HG03520 (cell line): ENCODE measurements around the gene ZFYVE28.

Experiments used
- ATAC-seq: cut with Tn5 transposase; IDR thresholded peaks from one replicate; pipeline ENCODE4 v1.9.1; 2021; ENCODE audit warnings: mild to moderate bottlenecking, moderate library complexity; ENCODE audit not compliant: unreplicated experiment

ZFYVE28 gene

GRCh38 chr4:2264481-2265041 is 153.9 kb downstream of the ZFYVE28 start:
- ATAC-seq: no peak

GRCh38 chr4:2263926-2264321 is 154.5 kb downstream of the ZFYVE28 start:
- ATAC-seq: no peak

- ATAC-seq: no peak
These were observed 155.5 kb downstream of the ZFYVE28 start for GRCh38 chr4:2262944-2263250.

- ATAC-seq: peak; percentile 86
These were observed 156.1 kb downstream of the ZFYVE28 start for GRCh38 chr4:2262145-2262943.

DNA sequence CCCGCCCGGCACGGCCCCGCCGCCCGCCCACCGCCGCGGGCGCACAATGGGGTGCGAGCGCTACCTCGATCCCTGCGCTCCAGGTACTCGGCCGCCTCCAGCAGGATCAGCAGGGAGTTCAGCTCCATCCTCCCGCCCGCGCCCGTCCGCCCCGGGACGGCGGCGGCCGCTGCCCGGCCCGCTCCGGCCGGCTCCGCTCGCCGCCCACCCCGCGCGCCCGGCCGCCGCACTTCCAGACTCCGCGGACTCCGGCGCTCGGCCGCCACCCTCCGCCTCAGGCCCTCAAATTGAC is 156.6 kb downstream of the ZFYVE28 start, which contains the start of gene MXD4:
MXD4 (minus strand) TSS at position 257 of the 292 bp plus-strand sequence; CDS start at position 128, 129 bp downstream.
- no peak for ATAC-seq

DNA sequence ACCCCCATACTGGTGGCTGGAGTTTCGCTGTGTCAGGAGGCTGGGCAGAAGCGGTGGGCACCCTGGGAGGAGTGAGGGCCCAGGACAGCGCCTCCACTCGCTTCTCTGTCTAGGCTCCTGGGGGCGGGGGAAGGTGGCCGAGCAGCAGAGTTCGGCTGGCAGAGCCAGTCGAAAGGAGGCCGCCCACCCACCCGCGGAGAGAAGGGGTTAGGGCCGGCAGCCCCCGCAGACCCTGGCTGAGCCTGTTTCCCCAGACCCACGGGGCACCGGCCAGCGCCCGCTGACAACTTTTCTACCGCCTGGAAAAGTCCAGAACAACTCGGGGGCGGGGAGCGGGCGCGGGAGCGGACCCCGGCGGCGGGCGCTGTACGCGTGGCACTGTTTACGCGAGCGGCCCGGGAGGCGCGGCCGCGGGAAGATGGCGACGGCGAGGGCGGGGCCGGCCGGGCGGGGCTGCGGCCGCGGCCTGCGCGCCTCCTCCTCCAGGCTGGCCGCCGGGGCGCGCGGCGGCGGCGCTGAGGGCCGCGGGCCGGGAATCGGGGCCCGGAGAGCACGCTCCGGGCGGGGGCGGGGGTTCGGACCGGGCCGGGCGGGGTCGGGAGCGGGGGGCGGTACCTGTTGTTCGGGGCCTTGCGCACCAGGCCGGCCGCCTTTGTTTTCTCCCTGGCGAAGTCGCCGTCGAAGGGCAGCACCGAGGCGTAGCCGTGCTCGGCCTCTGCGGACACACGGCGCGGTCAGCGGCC is 157.2 kb downstream of the ZFYVE28 start:
- no peak for ATAC-seq

- ATAC-seq: no peak
These were observed 157.9 kb downstream of the ZFYVE28 start for GRCh38 chr4:2260344-2261109.

GRCh38 chr4:2259541-2260343 is 158.7 kb downstream of the ZFYVE28 start:
- no peak for ATAC-seq

DNA sequence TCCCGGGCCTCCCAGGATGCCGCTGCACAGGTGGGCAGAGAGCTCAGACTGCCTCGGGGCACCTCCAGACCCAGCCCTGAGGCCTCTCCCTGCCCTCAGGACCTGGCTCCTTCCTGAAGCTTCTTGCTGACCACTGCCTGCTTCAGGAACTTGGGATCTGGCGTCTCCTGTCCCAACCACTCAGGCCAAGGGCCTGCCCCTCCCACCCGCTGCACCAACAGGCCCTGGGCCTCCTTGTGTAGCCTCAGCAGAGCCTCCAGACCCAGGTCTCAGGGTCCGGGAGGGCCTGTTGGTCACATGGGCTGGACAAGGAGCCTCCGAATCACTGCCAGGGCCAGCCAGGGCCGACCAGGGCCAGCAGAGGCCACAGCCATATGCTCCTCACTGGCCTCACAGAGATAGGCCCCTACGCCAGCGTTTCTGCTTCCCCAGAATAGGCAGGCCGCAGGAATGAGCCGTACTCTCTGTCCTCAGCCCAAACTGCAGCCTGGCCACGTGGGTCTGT is 159.4 kb downstream of the ZFYVE28 start:
- no peak for ATAC-seq

- ATAC-seq: no peak
These were observed 160.1 kb downstream of the ZFYVE28 start for GRCh38 chr4:2258091-2259035.

GRCh38 chr4:2257361-2258081 is 160.9 kb downstream of the ZFYVE28 start:
- no peak for ATAC-seq

GRCh38 chr4:2256781-2257191 is 161.7 kb downstream of the ZFYVE28 start:
- no peak for ATAC-seq

GRCh38 chr4:2256156-2256731 is 162.2 kb downstream of the ZFYVE28 start:
- ATAC-seq: no peak

DNA sequence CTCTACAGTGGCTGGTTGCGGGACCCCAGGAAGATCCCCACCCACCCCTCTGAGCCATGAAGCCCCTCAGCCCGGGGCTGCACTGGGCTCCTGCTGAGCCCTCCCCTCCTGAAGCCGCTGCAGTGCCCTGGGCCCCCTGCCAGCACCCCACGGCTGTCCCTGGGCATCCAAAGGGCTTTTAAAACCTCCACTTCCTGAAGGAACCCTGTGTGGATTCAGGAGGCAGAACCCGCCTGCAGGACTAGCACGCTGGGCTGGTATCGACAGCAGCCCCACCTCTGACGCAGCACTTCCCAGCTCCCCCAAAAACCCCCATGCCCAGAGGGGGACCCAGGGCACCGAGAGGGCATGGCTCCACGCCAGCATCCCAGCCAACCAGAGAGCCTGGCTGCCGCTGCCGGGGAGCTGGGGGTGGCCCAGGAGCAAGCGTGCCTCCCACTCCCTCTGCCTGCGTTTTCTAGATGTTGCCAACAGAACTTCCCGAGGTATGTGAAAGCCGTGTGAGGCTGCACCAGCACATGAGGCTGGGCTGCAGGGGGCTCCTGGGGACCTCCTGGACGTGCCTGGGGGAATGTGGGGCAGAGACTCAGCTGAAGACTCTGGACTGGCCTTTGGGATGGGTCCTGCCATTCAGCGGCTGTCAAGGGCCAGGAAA is 162.8 kb downstream of the ZFYVE28 start:
- ATAC-seq: no peak

DNA sequence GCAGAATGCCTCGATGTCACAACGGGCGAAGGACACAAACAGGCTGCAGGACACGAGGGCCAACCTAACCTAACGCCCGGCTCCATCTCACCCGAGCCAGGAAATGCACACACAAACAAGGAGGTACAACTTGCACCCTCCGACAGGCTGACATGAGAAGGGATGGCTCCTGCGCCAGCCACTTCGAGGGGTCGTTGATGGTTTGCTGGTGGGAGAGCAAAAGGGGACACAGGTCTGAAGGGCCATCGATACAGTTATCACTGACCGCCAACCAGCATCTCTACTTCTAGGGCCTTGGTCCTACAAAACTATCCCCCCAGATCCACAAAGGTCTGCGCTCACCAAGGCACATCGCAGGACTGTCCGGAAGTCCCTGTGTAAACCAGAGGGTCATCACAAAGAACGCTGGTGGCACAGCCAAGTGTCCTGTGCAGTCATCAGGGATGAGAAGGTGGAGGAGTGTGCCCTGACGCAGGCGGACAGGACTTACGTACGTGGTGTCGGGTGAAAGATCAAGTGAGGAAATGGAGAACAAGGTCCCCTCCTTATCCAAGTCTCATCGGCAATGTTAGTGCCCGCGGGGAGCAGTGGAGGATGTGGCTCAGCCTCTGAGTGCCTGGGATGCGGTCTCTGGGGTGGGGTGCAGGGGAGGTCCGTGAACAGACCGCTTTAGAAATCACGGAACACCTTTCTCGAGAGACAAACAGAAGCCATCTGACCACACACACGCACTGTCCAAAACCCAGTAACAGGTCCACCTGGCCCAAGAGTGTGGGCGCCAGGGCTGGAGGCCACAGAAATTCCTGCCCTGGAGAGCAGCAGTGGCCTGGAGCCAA is 163.6 kb downstream of the ZFYVE28 start:
- ATAC-seq: no peak

GRCh38 chr4:2253160-2254084 is 165.0 kb downstream of the ZFYVE28 start:
- no peak for ATAC-seq
